CD4-positive, alpha-beta T cell treated with Interleukin-17A for 1 hour (primary cell): Measurements from ENCODE around the gene OPCML.

Experiments
- DNase-seq: peaks from one replicate; pipeline ENCODE4 v3.0.0-alpha.2; 2020

Gene OPCML

GRCh38 chr11:133536198-133536597 is 3.9 kb upstream of the OPCML start:
- no peak for DNase-seq

GRCh38 chr11:133533205-133533604 is 904 bp upstream of the OPCML start:
- DNase-seq, result no peak

GRCh38 chr11:133531458-133531857 is 843 bp downstream of the OPCML start:
- DNase-seq, result no peak

- DNase-seq, result no peak
Measured at GRCh38 chr11:133530501-133530835, 1.8 kb downstream of the OPCML start.

- no peak for DNase-seq
Measured at GRCh38 chr11:133529807-133530500, 2.3 kb downstream of the OPCML start.

- no peak for DNase-seq
Measured at GRCh38 chr11:133526790-133527189, 5.5 kb downstream of the OPCML start.

- no peak for DNase-seq
Measured at GRCh38 chr11:133525976-133526375, 6.3 kb downstream of the OPCML start.

- DNase-seq, result no peak
Measured at GRCh38 chr11:133524488-133524887, 7.8 kb downstream of the OPCML start.

GRCh38 chr11:133522344-133522743 is 10.0 kb downstream of the OPCML start:
- DNase-seq, result no peak

GRCh38 chr11:133521502-133521901 is 10.8 kb downstream of the OPCML start:
- no peak for DNase-seq

- no peak for DNase-seq
Measured at GRCh38 chr11:133520707-133521106, 11.6 kb downstream of the OPCML start.

GRCh38 chr11:133519560-133519959 is 12.7 kb downstream of the OPCML start:
- DNase-seq, result no peak

- no peak for DNase-seq
Measured at GRCh38 chr11:133518702-133519264, 13.5 kb downstream of the OPCML start.

- DNase-seq, result no peak
Measured at GRCh38 chr11:133516845-133517244, 15.5 kb downstream of the OPCML start.

GRCh38 chr11:133515107-133515506 is 17.2 kb downstream of the OPCML start:
- no peak for DNase-seq

- no peak for DNase-seq
Measured at GRCh38 chr11:133509924-133510697, 22.2 kb downstream of the OPCML start.

- no peak for DNase-seq
Measured at GRCh38 chr11:133508468-133508867, 23.8 kb downstream of the OPCML start.

GRCh38 chr11:133507185-133507584 is 25.1 kb downstream of the OPCML start:
- DNase-seq, result no peak

GRCh38 chr11:133506551-133507094 is 25.7 kb downstream of the OPCML start:
- DNase-seq, result no peak

- DNase-seq, result no peak
Measured at GRCh38 chr11:133506023-133506422, 26.3 kb downstream of the OPCML start.

- DNase-seq, result no peak
Measured at GRCh38 chr11:133504906-133505305, 27.4 kb downstream of the OPCML start.

GRCh38 chr11:133503776-133504175 is 28.5 kb downstream of the OPCML start:
- DNase-seq, result no peak

GRCh38 chr11:133503236-133503635 is 29.1 kb downstream of the OPCML start:
- no peak for DNase-seq
